ENCODE data around the gene PLTP.

PLTP gene

DNA sequence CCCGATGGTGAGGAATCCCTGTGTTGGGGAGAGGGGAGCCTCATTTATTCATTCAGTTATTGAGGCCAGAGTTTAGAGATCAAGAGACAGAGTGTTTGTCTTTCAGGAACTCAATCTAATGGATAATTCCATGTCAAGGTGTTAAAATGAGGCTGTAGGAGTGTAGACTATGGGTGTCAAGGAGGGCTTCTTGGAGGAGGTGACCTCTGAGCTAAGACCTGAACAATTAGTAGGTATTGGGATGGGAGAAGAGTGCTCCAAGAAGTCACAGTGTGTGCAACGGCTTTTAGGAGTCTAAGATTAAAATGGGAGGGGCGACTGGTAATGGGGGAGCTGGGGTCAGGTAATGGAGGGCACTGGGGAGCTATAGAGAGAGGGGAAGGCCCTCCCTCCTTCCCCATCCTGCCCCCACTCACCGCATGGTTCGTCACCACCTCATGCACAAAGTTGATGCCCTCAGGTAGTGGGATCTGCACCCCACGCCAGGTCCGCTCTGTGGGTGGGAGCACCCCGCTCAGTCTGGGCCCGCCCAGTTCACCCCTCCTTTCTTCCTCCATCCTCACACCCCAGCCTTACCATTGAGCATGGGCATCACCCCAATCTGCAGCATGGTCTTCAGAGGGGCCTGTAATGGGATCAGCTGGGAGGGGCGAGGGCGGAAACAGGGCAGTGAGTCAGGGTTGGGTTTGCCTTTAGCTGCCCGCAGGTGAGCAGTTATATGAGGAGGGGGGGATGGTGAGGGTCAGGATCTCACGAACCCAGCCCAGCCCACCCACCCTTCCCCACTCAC lies 12.7 kb downstream of the PLTP start:
- no peak for DNase-seq (ENCODE audit: low read depth)
- no peak for TF ChIP-seq CTCF (IDR thresholded peaks at IDR 0.05; ENCODE audit: insufficient read depth, low read depth, low read length, missing control alignments)

GRCh38 chr20:45898285-45898684 lies 13.7 kb downstream of the PLTP start:
- DNase-seq (ENCODE audit: low read depth), result no peak

More for the DNA sequence above, 12.7 kb downstream of the PLTP start:
- H3K4me3 ChIP-seq (ENCODE audit: low read depth, low read length), result no peak overlapping the region

DNA sequence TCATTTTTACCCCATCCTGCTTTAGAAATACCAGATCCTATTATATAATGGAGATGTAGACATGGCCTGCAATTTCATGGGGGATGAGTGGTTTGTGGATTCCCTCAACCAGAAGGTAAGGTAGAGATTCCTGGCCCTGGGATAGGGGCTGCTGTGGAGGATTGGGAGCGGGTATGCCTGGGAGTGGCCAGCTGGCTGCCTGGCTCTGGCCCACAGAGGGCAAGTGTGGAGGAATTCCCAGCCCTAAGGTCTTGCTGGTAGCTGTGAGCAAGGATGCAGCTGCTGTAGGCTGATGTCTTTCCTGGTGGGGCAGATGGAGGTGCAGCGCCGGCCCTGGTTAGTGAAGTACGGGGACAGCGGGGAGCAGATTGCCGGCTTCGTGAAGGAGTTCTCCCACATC lies 14.3 kb downstream of the PLTP start:
- DNase-seq (ENCODE audit: low read depth), result no peak
- no peak for TF ChIP-seq CTCF (IDR thresholded peaks at IDR 0.05; ENCODE audit: insufficient read depth, low read depth, low read length, missing control alignments)
- no peak overlapping the region for H3K4me3 ChIP-seq (ENCODE audit: low read depth, low read length)

More at GRCh38 chr20:45898285-45898684, 13.7 kb downstream of the PLTP start:
- no peak overlapping the region for H3K4me3 ChIP-seq (ENCODE audit: low read depth, low read length)
- TF ChIP-seq CTCF (IDR thresholded peaks at IDR 0.05; ENCODE audit: insufficient read depth, low read depth, low read length, missing control alignments), result no peak

DNA sequence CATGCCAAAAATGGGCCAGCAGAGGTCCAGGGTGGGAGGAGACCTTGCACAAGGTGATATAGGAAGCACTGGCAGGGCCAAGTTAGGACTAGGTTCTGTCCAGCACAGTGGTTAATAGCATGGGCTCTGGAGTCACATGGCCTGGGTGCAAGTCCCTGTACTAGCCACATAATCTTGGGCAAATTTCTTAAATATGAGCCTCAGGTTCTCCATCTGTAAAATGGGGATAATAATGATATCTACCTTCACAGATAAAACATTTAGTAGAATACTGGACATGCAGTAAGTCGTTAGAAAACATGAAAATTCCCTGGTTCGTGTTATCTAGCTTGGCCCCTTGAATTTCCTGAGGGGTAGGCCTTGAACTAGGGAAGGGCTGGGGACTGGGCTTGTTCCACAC lies 14.7 kb downstream of the PLTP start:
- H3K4me3 ChIP-seq (ENCODE audit: low read depth, low read length), result no peak overlapping the region
- TF ChIP-seq CTCF (IDR thresholded peaks at IDR 0.05; ENCODE audit: insufficient read depth, low read depth, low read length, missing control alignments), result no peak

DNA sequence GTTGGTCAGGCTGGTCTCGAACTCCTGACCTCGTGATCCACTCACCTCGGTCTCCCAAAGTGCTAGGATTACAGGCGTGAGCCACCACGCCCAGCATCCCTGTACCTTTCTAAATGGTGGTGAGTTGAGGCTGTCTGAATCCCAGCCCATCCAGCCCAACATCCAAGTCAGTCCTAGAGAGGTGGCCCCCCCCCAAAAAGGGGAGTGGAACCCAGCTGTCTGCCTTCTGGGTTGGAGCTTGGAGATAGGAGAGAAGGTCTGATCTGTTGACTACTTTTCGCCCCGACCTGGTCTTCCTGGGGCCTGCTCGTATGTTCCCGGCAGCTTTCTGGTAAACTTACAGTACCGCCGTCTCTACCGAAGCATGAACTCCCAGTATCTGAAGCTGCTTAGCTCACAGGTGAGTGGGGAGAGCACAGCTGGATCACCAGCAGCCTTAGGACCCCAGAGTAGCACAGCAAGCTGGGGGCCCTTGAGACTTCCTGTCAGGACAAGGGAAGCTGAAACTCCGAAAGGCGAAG lies 15.3 kb downstream of the PLTP start:
- no peak for TF ChIP-seq CTCF (IDR thresholded peaks at IDR 0.05; ENCODE audit: insufficient read depth, low read depth, low read length, missing control alignments)
- no peak for DNase-seq (ENCODE audit: low read depth)
- H3K4me3 ChIP-seq (ENCODE audit: low read depth, low read length), result no peak overlapping the region

More for the DNA sequence above, 14.7 kb downstream of the PLTP start:
- DNase-seq (ENCODE audit: low read depth), result no peak

DNA sequence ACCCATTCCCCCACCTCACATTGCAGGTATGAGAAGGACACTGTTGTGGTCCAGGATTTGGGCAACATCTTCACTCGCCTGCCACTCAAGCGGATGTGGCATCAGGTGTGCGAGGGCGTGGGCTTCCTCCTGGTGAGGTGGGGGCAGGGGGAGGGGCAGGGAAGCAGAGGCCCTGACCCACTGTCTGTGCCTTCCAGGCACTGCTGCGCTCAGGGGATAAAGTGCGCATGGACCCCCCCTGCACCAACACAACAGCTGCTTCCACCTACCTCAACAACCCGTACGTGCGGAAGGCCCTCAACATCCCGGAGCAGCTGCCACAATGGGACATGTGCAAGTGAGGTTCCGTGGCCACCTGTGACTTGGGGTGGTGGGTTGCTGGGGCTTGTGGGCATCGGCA lies 17.2 kb downstream of the PLTP start:
- no peak overlapping the region for H3K4me3 ChIP-seq (ENCODE audit: low read depth, low read length)
- no peak for DNase-seq (ENCODE audit: low read depth)
- TF ChIP-seq CTCF (IDR thresholded peaks at IDR 0.05; ENCODE audit: insufficient read depth, low read depth, low read length, missing control alignments), result no peak
